Gastrocnemius medialis (tissue), 4 donors: ENCODE data around the gene STX3. TPM values are rescaled to one million over a fixed set of nuclear protein-coding genes. Genes with fewer than 3 reads are reported as not detected.

Experiments used
- ATAC-seq, 2 donors: fragments of 150-250 bp; one replicate each; pipeline ENCODE4 v1.9.1; 2016
- DNase-seq, 2 donors: peaks; one replicate each; pipeline ENCODE4 v3.0.0-alpha.2; 2019
- H3K27ac ChIP-seq, 4 donors: fragments of 200-600 bp; sonication (generic); 1 replicate in 1 of 4; 2 replicates in 3 of 4; pipeline ENCODE4 v1.5.1; 2016 to 2018; ENCODE audit warnings: mild to moderate bottlenecking in 2 of 4, moderate library complexity in 1 of 4
- H3K27me3 ChIP-seq, 3 donors: fragments of 200-600 bp; sonication (generic) in 2 of 3; 1 replicate in 1 of 3; 2 replicates in 2 of 3; pipeline versions ENCODE4 v1.5.1 to v1.6.0; 2016 to 2019; ENCODE audit warnings: mild to moderate bottlenecking in 1 of 3, moderate library complexity in 1 of 3
- H3K36me3 ChIP-seq, 2 donors: fragments of 200-600 bp; sonication (generic) in 1 of 2; one replicate each; pipeline ENCODE4 v1.5.1; 2017 to 2018
- H3K4me1 ChIP-seq, 2 donors: fragments of 200-600 bp; sonication (generic) in 1 of 2; one replicate each; pipeline ENCODE4 v1.5.1; 2016 to 2017; ENCODE audit warnings: mild to moderate bottlenecking in 2 of 2
- H3K4me3 ChIP-seq, 4 donors: fragments of 200-600 bp; sonication (generic) in 3 of 4; 1 replicate in 1 of 4; 2 replicates in 3 of 4; pipeline ENCODE4 v1.5.1; 2016 to 2019; ENCODE audit warnings: mild to moderate bottlenecking in 2 of 4
- H3K9me3 ChIP-seq, 3 donors: fragments of 200-600 bp; sonication (generic) in 2 of 3; 1 replicate in 1 of 3; 2 replicates in 2 of 3; pipeline ENCODE4 v1.5.1; 2016 to 2019
- CTCF ChIP-seq, 5 experiments: fragments of 450-650 bp in 3 of 5; fragments of 200-600 bp in 2 of 5; sonication (generic) in 2 of 5; IDR thresholded peaks in 4 of 5; conservative IDR thresholded peaks in 1 of 5; 1 replicate in 4 of 5; 2 replicates in 1 of 5; pipeline ENCODE4 v1.5.1; 2016 to 2019; ENCODE audit warnings: antibody characterized with exemption in 5 of 5, mild to moderate bottlenecking in 3 of 5, moderate library complexity in 3 of 5
- POLR2A ChIP-seq, 2 donors: fragments of 450-650 bp; IDR thresholded peaks; one replicate each; pipeline ENCODE4 v1.6.1; 2017; ENCODE audit warnings: antibody characterized with exemption in 2 of 2, mild to moderate bottlenecking in 2 of 2, moderate library complexity in 2 of 2
- in situ Hi-C, 4 donors: fragments of 200-750 bp; cut with MboI; loops; one replicate each; pipeline versions ENCODE4 v1.15.0 to v1.8.0; 2017; ENCODE audit warnings: low sequenced_read_pairs in 4 of 4
- intact Hi-C: fragments of 100-400 bp; cut with DNase I; formaldehyde crosslinking; loops from one replicate; pipeline ENCODE4 v1.15.1; 2023; ENCODE audit warnings: low total_unique reads
- total RNA-seq, 4 donors: library from RNA; depleted of rRNA; stranded (reverse); fragments of >200 nt; gene quantifications; one replicate each; pipeline versions ENCODE4 v1.1.0 to v1.2.3, GENCODE V29; 2016

STX3 gene
- total RNA-seq, 4 donors from 2014 or later: 8.3 to 23.4 (median 15.8) TPM

DNA sequence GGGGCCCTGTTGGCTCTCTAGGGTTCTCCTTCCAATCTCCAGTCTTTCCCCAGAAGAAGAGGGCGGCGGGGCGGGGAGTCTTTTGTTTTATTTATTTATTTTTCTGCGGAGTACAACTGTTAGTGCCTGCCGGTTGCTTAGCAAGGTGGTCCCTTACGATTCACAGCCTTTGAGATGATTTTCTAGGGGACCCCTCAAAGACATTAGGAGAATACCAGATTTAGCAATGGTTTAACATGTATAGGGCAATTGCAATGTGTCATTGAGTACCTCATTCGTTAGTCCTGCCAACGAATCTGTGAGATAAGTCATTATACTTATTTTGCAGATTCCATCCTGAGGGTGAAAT lies 55.7 kb downstream of the STX3 start:
- Histone ChIP-seq H3K9me3 (no peaks in the 10 kb centered on the region), H3K36me3 (peaks cover 0 to 21% of the 10 kb centered on the region in 2 donors), H3K27ac (peak overlapping the region; percentile 83 to 90 (median 87)), H3K4me1 (peaks cover 8 to 11% of the 10 kb centered on the region in 2 donors), H3K4me3 (peak overlapping the region; percentile 76 to 98 (median 93)), H3K27me3 (no peaks in the 10 kb centered on the region)
- DNase-seq (no peak), ATAC-seq (no peak)
- in situ Hi-C loops (loop anchor here in 1 of 4 donors (25.0 kb wide), 1 partner anchor 274 kb away; no protein-coding TSS in a partner anchor), intact Hi-C loops (loop anchor here (1.0 to 5.0 kb wide), 3 partner anchors 9 to 264 kb away; partner anchors contain the start of gene STX3)
- TF ChIP-seq CTCF (IDR thresholded peaks at IDR 0.05 in 4 of 5, conservative IDR thresholded peaks at IDR 0.05 in 1 of 5): no peak
- TF ChIP-seq POLR2A (IDR thresholded peaks at IDR 0.05): no peak

- TF ChIP-seq POLR2A (IDR thresholded peaks at IDR 0.05): no peak
- TF ChIP-seq CTCF (IDR thresholded peaks at IDR 0.05 in 4 of 5, conservative IDR thresholded peaks at IDR 0.05 in 1 of 5): no peak
- no peak overlapping the region for H3K4me3 ChIP-seq
- ATAC-seq (no peak), DNase-seq (no peak)
- H3K9me3 ChIP-seq: no peaks in the 10 kb centered on the region
- H3K27ac ChIP-seq: no peak overlapping the region
- no peaks in the 10 kb centered on the region for H3K27me3 ChIP-seq
- peaks cover 0 to 7% of the 10 kb centered on the region in 2 donors for H3K36me3 ChIP-seq
- in situ Hi-C loops (loop anchor here in 1 of 4 donors (25.0 kb wide), 1 partner anchor 275 kb away; no protein-coding TSS in a partner anchor), intact Hi-C loops (loop anchor here (5.0 kb wide), 1 partner anchor 265 kb away; no protein-coding TSS in a partner anchor)
- peaks cover 8 to 11% of the 10 kb centered on the region in 2 donors for H3K4me1 ChIP-seq
Observed at GRCh38 chr11:59812220-59812619, 57.0 kb downstream of the STX3 start.

GRCh38 chr11:59813364-59813763 lies 58.2 kb downstream of the STX3 start:
- no peaks in the 10 kb centered on the region for H3K36me3 ChIP-seq
- no peaks in the 10 kb centered on the region for H3K9me3 ChIP-seq
- no peaks in the 10 kb centered on the region for H3K27me3 ChIP-seq
- no peak overlapping the region for H3K27ac ChIP-seq
- H3K4me1 ChIP-seq: peaks cover 8 to 11% of the 10 kb centered on the region in 2 donors
- H3K4me3 ChIP-seq: no peak overlapping the region
- intact Hi-C loops (loop anchor here (5.0 kb wide), 1 partner anchor 266 kb away; no protein-coding TSS in a partner anchor), in situ Hi-C loops (loop anchor here in 1 of 4 donors (25.0 kb wide), 1 partner anchor 276 kb away; no protein-coding TSS in a partner anchor)
- TF ChIP-seq POLR2A (IDR thresholded peaks at IDR 0.05) (no peak), CTCF (IDR thresholded peaks at IDR 0.05 in 4 of 5, conservative IDR thresholded peaks at IDR 0.05 in 1 of 5) (no peak)
- ATAC-seq: no peak
- DNase-seq: no peak

GRCh38 chr11:59814021-59814420 lies 58.8 kb downstream of the STX3 start:
- TF ChIP-seq POLR2A (IDR thresholded peaks at IDR 0.05) (no peak), CTCF (IDR thresholded peaks at IDR 0.05 in 4 of 5, conservative IDR thresholded peaks at IDR 0.05 in 1 of 5) (no peak)
- no peak for DNase-seq
- ATAC-seq: no peak
- Histone ChIP-seq H3K4me3 (no peak overlapping the region), H3K27me3 (no peaks in the 10 kb centered on the region), H3K36me3 (no peaks in the 10 kb centered on the region), H3K27ac (no peak overlapping the region), H3K4me1 (peaks cover 8 to 11% of the 10 kb centered on the region in 2 donors), H3K9me3 (no peaks in the 10 kb centered on the region)
- intact Hi-C loops: loop anchor here (5.0 kb wide), 1 partner anchor 267 kb away; no protein-coding TSS in a partner anchor
- in situ Hi-C loops: loop anchor here in 1 of 4 donors (25.0 kb wide), 1 partner anchor 277 kb away; no protein-coding TSS in a partner anchor
